Measurements from ENCODE around the gene KLRB1.
"Not testable (repeated sequence)": the region's sequence is repeated elsewhere in the genome, so short reads cannot be mapped to it uniquely, and the experiment has no call there.

Gene KLRB1

GRCh38 chr12:9564418-9564817, 43.3 kb downstream of the KLRB1 start:
- H3K4me3 ChIP-seq (ENCODE audit: low read depth, low read length); DNase-seq (ENCODE audit: low read depth): not testable (repeated sequence)

GRCh38 chr12:9562841-9563453, 44.8 kb downstream of the KLRB1 start:
- not testable (repeated sequence) for DNase-seq (ENCODE audit: low read depth); H3K4me3 ChIP-seq (ENCODE audit: low read depth, low read length)

- not testable (repeated sequence) for DNase-seq (ENCODE audit: low read depth); H3K4me3 ChIP-seq (ENCODE audit: low read depth, low read length)
Observed at GRCh38 chr12:9545489-9545888, 62.2 kb downstream of the KLRB1 start.

All from skeletal muscle cell (primary cell).